Mesenchymal stem cell (in vitro differentiated cells and primary cell): ENCODE results near the gene RNF220.

Source experiments
- DNase-seq: peaks from one replicate; pipeline ENCODE4 v3.0.0-alpha.2; 2013
- H2AFZ ChIP-seq: one replicate; pipeline ENCODE4 v1.6.1; 2013; ENCODE audit warnings: low read depth, mild to moderate bottlenecking, control low read depth, inconsistent platforms, low read length, moderate library complexity
- H2AK5ac ChIP-seq: 2 replicates; pipeline ENCODE4 v1.6.1; 2013; ENCODE audit warnings: low read length, moderate library complexity, mild to moderate bottlenecking, inconsistent platforms; ENCODE audit not compliant: severe bottlenecking
- H2BK120ac ChIP-seq: one replicate; pipeline ENCODE4 v1.6.1; 2013; ENCODE audit warnings: low read depth, mild to moderate bottlenecking, inconsistent platforms, low read length, moderate library complexity
- H2BK12ac ChIP-seq, 2 experiments: one replicate each; pipeline ENCODE4 v1.6.1; 2013; ENCODE audit warnings: inconsistent platforms in 2 of 2, low read length in 2 of 2, mild to moderate bottlenecking in 2 of 2, moderate library complexity in 2 of 2, control low read depth in 1 of 2
- H2BK15ac ChIP-seq: one replicate; pipeline ENCODE4 v1.6.1; 2013; ENCODE audit warnings: mild to moderate bottlenecking, low read depth, inconsistent platforms; ENCODE audit not compliant: poor library complexity, severe bottlenecking
- H2BK5ac ChIP-seq: 2 replicates; pipeline ENCODE4 v1.6.1; 2013; ENCODE audit warnings: low read depth, mild to moderate bottlenecking, low read length, control low read depth, inconsistent platforms; ENCODE audit not compliant: poor library complexity, severe bottlenecking
- H3K14ac ChIP-seq, 2 experiments: one replicate each; pipeline ENCODE4 v1.6.1; 2013; ENCODE audit warnings: inconsistent platforms in 2 of 2, low read length in 2 of 2, control low read depth in 1 of 2, mild to moderate bottlenecking in 1 of 2, moderate library complexity in 1 of 2
- H3K18ac ChIP-seq, 2 experiments: one replicate each; pipeline ENCODE4 v1.6.1; 2013; ENCODE audit warnings: inconsistent platforms in 2 of 2, low read length in 2 of 2, control low read depth in 1 of 2, low read depth in 1 of 2, mild to moderate bottlenecking in 1 of 2
- H3K23ac ChIP-seq, 2 experiments: one replicate each; pipeline ENCODE4 v1.6.1; 2013; ENCODE audit warnings: inconsistent platforms in 2 of 2, low read length in 2 of 2, mild to moderate bottlenecking in 2 of 2, moderate library complexity in 2 of 2, control low read depth in 1 of 2
- H3K27ac ChIP-seq: 2 replicates; pipeline ENCODE4 v1.5.1; 2013; ENCODE audit warnings: mild to moderate bottlenecking, moderate library complexity, low read length, control low read depth, inconsistent platforms; ENCODE audit not compliant: poor library complexity, severe bottlenecking
- H3K27me3 ChIP-seq, 2 experiments: 2 replicates each; pipeline versions ENCODE4 v1.6.1 to v1.7.0; 2013; ENCODE audit warnings: low read length in 2 of 2, mild to moderate bottlenecking in 2 of 2, moderate library complexity in 2 of 2, control low read depth in 1 of 2, inconsistent platforms in 1 of 2; ENCODE audit not compliant: control insufficient read depth in 1 of 2, insufficient read depth in 1 of 2
- H3K36me3 ChIP-seq, 2 experiments: 2 replicates each; pipeline versions ENCODE4 v1.6.1 to v1.7.0; 2013; ENCODE audit warnings: low read length in 2 of 2, control low read depth in 1 of 2, inconsistent platforms in 1 of 2, low read depth in 1 of 2, mild to moderate bottlenecking in 1 of 2; ENCODE audit not compliant: insufficient read depth in 2 of 2, control insufficient read depth in 1 of 2
- H3K4ac ChIP-seq, 2 experiments: one replicate each; pipeline ENCODE4 v1.6.1; 2013; ENCODE audit warnings: inconsistent platforms in 2 of 2, low read length in 2 of 2, mild to moderate bottlenecking in 2 of 2, moderate library complexity in 2 of 2, control low read depth in 1 of 2, low read depth in 1 of 2
- H3K4me1 ChIP-seq: 2 replicates; pipeline ENCODE4 v1.6.1; 2013; ENCODE audit warnings: low read depth, low read length, control low read depth; ENCODE audit not compliant: control insufficient read depth, insufficient read depth
- H3K4me2 ChIP-seq: 2 replicates; pipeline ENCODE4 v1.6.1; 2013; ENCODE audit warnings: low read length, mild to moderate bottlenecking, inconsistent platforms; ENCODE audit not compliant: poor library complexity, severe bottlenecking
- H3K4me3 ChIP-seq, 2 experiments: 2 replicates each; pipeline versions ENCODE4 v1.5.1 to v1.7.0; 2013; ENCODE audit warnings: low read length in 2 of 2, mild to moderate bottlenecking in 2 of 2, control low read depth in 1 of 2, low read depth in 1 of 2; ENCODE audit not compliant: insufficient read depth in 1 of 2
- H3K79me1 ChIP-seq: replicated peaks from 2 replicates; pipeline ENCODE4 v1.6.1; 2013; ENCODE audit warnings: mild to moderate bottlenecking, control low read depth, low read length, inconsistent platforms; ENCODE audit not compliant: poor library complexity, severe bottlenecking
- H3K9ac ChIP-seq: 2 replicates; pipeline ENCODE4 v1.7.0; 2013; ENCODE audit warnings: mild to moderate bottlenecking, low read length, moderate library complexity
- H3K9me3 ChIP-seq: 2 replicates; pipeline ENCODE4 v1.7.0; 2013; ENCODE audit warnings: mild to moderate bottlenecking, low read length; ENCODE audit not compliant: control insufficient read depth
- H4K8ac ChIP-seq: one replicate; pipeline ENCODE4 v1.6.1; 2013; ENCODE audit warnings: inconsistent platforms, mild to moderate bottlenecking, low read length, moderate library complexity
- H4K91ac ChIP-seq: one replicate; pipeline ENCODE4 v1.6.1; 2013; ENCODE audit warnings: mild to moderate bottlenecking, low read length, inconsistent platforms
- WGBS: methylation state at CpG from one replicate; pipeline ENCODE4 v1.1.7; 2013; ENCODE audit warnings: mixed read lengths; 5-methylcytosine and 5-hydroxymethylcytosine counted together

Gene RNF220

GRCh38 chr1:44565259-44565750, 160.2 kb downstream of the RNF220 start:
- Histone ChIP-seq H3K36me3 (no peaks in the 10 kb centered on the region), H2AFZ (no peak overlapping the region), H3K23ac (no peak overlapping the region), H4K8ac (no peak overlapping the region), H3K4ac (no peak overlapping the region), H3K4me1 (no peaks in the 10 kb centered on the region), H4K91ac (no peak overlapping the region), H3K4me3 (no peak overlapping the region), H3K9me3 (no peaks in the 10 kb centered on the region), H2BK120ac (no peak overlapping the region), H3K14ac (no peak overlapping the region), H2BK5ac (no peak overlapping the region), H2BK15ac (no peak overlapping the region), H3K79me1 (no peaks in the 10 kb centered on the region), H3K9ac (no peak overlapping the region), H2AK5ac (no peak overlapping the region), H3K18ac (no peak overlapping the region), H2BK12ac (no peak overlapping the region), H3K27ac (no peak overlapping the region), H3K27me3 (peaks cover 75 to 96% of the 10 kb centered on the region in 2 experiments), H3K4me2 (no peak overlapping the region)
- WGBS, result 24% methylated on average over 2 of the region's 5 CpGs
- DNase-seq, result no peak

GRCh38 chr1:44565833-44566232, 160.8 kb downstream of the RNF220 start:
- DNase-seq, result no peak
- 73% methylated on average over 6 of the region's 6 CpGs for WGBS
- no peak overlapping the region for H2BK15ac ChIP-seq

GRCh38 chr1:44566281-44567046, 161.4 kb downstream of the RNF220 start:
- 81% methylated on average over 6 of the region's 7 CpGs for WGBS
- no peak overlapping the region for H2AK5ac ChIP-seq

More at GRCh38 chr1:44565833-44566232, 160.8 kb downstream of the RNF220 start:
- H2AFZ ChIP-seq, result no peak overlapping the region
- H3K14ac ChIP-seq, result no peak overlapping the region
- no peaks in the 10 kb centered on the region for H3K9me3 ChIP-seq
- no peaks in the 10 kb centered on the region for H3K36me3 ChIP-seq
- H3K4me1 ChIP-seq, result no peaks in the 10 kb centered on the region
- H2BK12ac ChIP-seq, result no peak overlapping the region
- H3K27ac ChIP-seq, result no peak overlapping the region
- H3K79me1 ChIP-seq, result no peaks in the 10 kb centered on the region
- H2BK120ac ChIP-seq, result no peak overlapping the region
- no peak overlapping the region for H4K8ac ChIP-seq
- no peak overlapping the region for H3K23ac ChIP-seq
- no peak overlapping the region for H3K4me3 ChIP-seq
- H2BK5ac ChIP-seq, result no peak overlapping the region
- no peak overlapping the region for H3K4me2 ChIP-seq
- H3K9ac ChIP-seq, result no peak overlapping the region
- no peak overlapping the region for H3K4ac ChIP-seq
- peaks cover 75 to 98% of the 10 kb centered on the region in 2 experiments for H3K27me3 ChIP-seq
- H2AK5ac ChIP-seq, result no peak overlapping the region
- no peak overlapping the region for H4K91ac ChIP-seq
- no peak overlapping the region for H3K18ac ChIP-seq

GRCh38 chr1:44568128-44568900, 163.3 kb downstream of the RNF220 start:
- no peak for DNase-seq
- H3K14ac ChIP-seq, result no peak overlapping the region

More at GRCh38 chr1:44566281-44567046, 161.4 kb downstream of the RNF220 start:
- H4K91ac ChIP-seq, result no peak overlapping the region
- H3K4ac ChIP-seq, result no peak overlapping the region
- H3K23ac ChIP-seq, result no peak overlapping the region
- no peak overlapping the region for H2BK120ac ChIP-seq
- no peak overlapping the region for H3K18ac ChIP-seq
- H3K9me3 ChIP-seq, result no peaks in the 10 kb centered on the region
- H3K4me1 ChIP-seq, result no peaks in the 10 kb centered on the region
- DNase-seq, result no peak
- H2AFZ ChIP-seq, result no peak overlapping the region
- no peak overlapping the region for H3K4me2 ChIP-seq
- peaks cover 81 to 100% of the 10 kb centered on the region in 2 experiments for H3K27me3 ChIP-seq
- no peak overlapping the region for H3K9ac ChIP-seq
- H3K27ac ChIP-seq, result no peak overlapping the region
- H4K8ac ChIP-seq, result no peak overlapping the region
- H3K4me3 ChIP-seq, result no peak overlapping the region
- no peak overlapping the region for H2BK5ac ChIP-seq
- H3K14ac ChIP-seq, result no peak overlapping the region
- no peak overlapping the region for H2BK15ac ChIP-seq
- H3K79me1 ChIP-seq, result no peaks in the 10 kb centered on the region
- no peaks in the 10 kb centered on the region for H3K36me3 ChIP-seq
- no peak overlapping the region for H2BK12ac ChIP-seq

More at GRCh38 chr1:44568128-44568900, 163.3 kb downstream of the RNF220 start:
- H3K9ac ChIP-seq, result no peak overlapping the region
- H2BK12ac ChIP-seq, result no peak overlapping the region
- no peak overlapping the region for H3K23ac ChIP-seq
- no peak overlapping the region for H4K8ac ChIP-seq
- H3K36me3 ChIP-seq, result no peaks in the 10 kb centered on the region
- H4K91ac ChIP-seq, result no peak overlapping the region
- WGBS, result 77% methylated on average over 9 of the region's 10 CpGs
- H2AK5ac ChIP-seq, result no peak overlapping the region
- H2BK120ac ChIP-seq, result no peak overlapping the region
- H3K4ac ChIP-seq, result no peak overlapping the region
- no peak overlapping the region for H3K4me2 ChIP-seq
- no peaks in the 10 kb centered on the region for H3K79me1 ChIP-seq
- no peak overlapping the region for H2BK15ac ChIP-seq
- H3K27ac ChIP-seq, result no peak overlapping the region
- H2BK5ac ChIP-seq, result no peak overlapping the region
- peaks cover 82 to 99% of the 10 kb centered on the region in 2 experiments for H3K27me3 ChIP-seq
- H3K4me1 ChIP-seq, result no peaks in the 10 kb centered on the region
- H2AFZ ChIP-seq, result no peak overlapping the region
- H3K4me3 ChIP-seq, result no peak overlapping the region
- no peak overlapping the region for H3K18ac ChIP-seq
- H3K9me3 ChIP-seq, result no peaks in the 10 kb centered on the region
